GM12878 (cell line): ENCODE measurements around the gene OGFOD3. TPM values are rescaled to one million over a fixed set of nuclear protein-coding genes. Genes with fewer than 3 reads are reported as not detected.

Experiments used
- BMI1 ChIP-seq: fragments of 450-650 bp; IDR thresholded peaks from 2 replicates; pipeline ENCODE4 v1.6.1; 2016; ENCODE audit warnings: mild to moderate bottlenecking, moderate library complexity, borderline replicate concordance
- CBX3 ChIP-seq: fragments of 200-600 bp; sonication (generic); IDR thresholded peaks from 2 replicates; pipeline ENCODE4 v1.6.1; 2016; ENCODE audit warnings: low read depth, borderline replicate concordance
- CHD2 ChIP-seq: IDR thresholded peaks from 2 replicates; pipeline ENCODE4 v1.6.1; 2011; ENCODE audit warnings: low read depth, low read length, improper control_type of control experiment, borderline replicate concordance
- E4F1 ChIP-seq: fragments of 450-650 bp; IDR thresholded peaks from 2 replicates; pipeline ENCODE4 v1.6.1; 2018; ENCODE audit warnings: borderline replicate concordance, mild to moderate bottlenecking; ENCODE audit not compliant: partially characterized antibody
- FOXK2 ChIP-seq: fragments of 450-650 bp; IDR thresholded peaks from 2 replicates; pipeline ENCODE4 v1.6.1; 2017; ENCODE audit warnings: mild to moderate bottlenecking, moderate library complexity
- IKZF1 ChIP-seq: fragments of 450-650 bp; conservative IDR thresholded peaks from 2 replicates; pipeline ENCODE4 v1.6.1; 2017; ENCODE audit warnings: antibody characterized with exemption, mild to moderate bottlenecking
- JUNB ChIP-seq: IDR thresholded peaks from 2 replicates; pipeline ENCODE4 v1.6.1; 2016; ENCODE audit warnings: antibody characterized with exemption, mild to moderate bottlenecking
- MEF2B ChIP-seq: fragments of 450-650 bp; IDR thresholded peaks from 2 replicates; pipeline ENCODE4 v1.6.1; 2018; ENCODE audit warnings: mild to moderate bottlenecking, moderate library complexity; ENCODE audit not compliant: partially characterized antibody, poor library complexity, severe bottlenecking
- MXI1 ChIP-seq: fragments of 150-350 bp; IDR thresholded peaks from 2 replicates; pipeline ENCODE4 v1.6.1; 2011; ENCODE audit warnings: low read depth, mild to moderate bottlenecking, inconsistent platforms, low read length, improper control_type of control experiment
- PAX8 ChIP-seq: fragments of 450-650 bp; IDR thresholded peaks from 2 replicates; pipeline ENCODE4 v1.6.1; 2017; ENCODE audit warnings: mild to moderate bottlenecking, moderate library complexity
- PKNOX1 ChIP-seq: fragments of 450-650 bp; IDR thresholded peaks from 2 replicates; pipeline ENCODE4 v1.6.1; 2016; ENCODE audit warnings: mild to moderate bottlenecking
- POU2F2 ChIP-seq: IDR thresholded peaks from 3 replicates; pipeline ENCODE4 v1.6.1; 2011; ENCODE audit warnings: low read depth, mild to moderate bottlenecking, low read length, borderline replicate concordance
- RCOR1 ChIP-seq: conservative IDR thresholded peaks from 2 replicates; pipeline ENCODE4 v1.6.1; 2012; ENCODE audit warnings: low read depth, low read length, improper control_type of control experiment
- SREBF1 ChIP-seq: IDR thresholded peaks from 2 replicates; pipeline ENCODE4 v1.6.1; 2012; ENCODE audit warnings: mild to moderate bottlenecking, low read length
- USF1 ChIP-seq: IDR thresholded peaks from 2 replicates; pipeline ENCODE4 v1.6.1; 2011; ENCODE audit warnings: borderline replicate concordance, low read depth, mild to moderate bottlenecking, moderate library complexity, mixed read lengths, low read length; ENCODE audit not compliant: insufficient read depth; ENCODE audit errors: extremely low read length
- polyA plus RNA-seq, 11 experiments: library from polyadenylated mRNA; depleted of rRNA in 4 of 11; unstranded in 6 of 11; stranded (reverse) in 5 of 11; fragments of >200 nt; fragmentation: Nextera tagmentation in 4 of 11; fragmentation: Illumina TruSeq in 1 of 11; extraction: Ambion mirVana in 4 of 11; extraction: Trizol in 1 of 11; gene quantifications; 1 replicate in 1 of 11; 2 replicates in 10 of 11; pipeline versions ENCODE4 v1.2.1 to v1.2.3, GENCODE V29; 2011 to 2016; ENCODE audit warnings: inconsistent platforms in 2 of 11, missing spikeins in 2 of 11, low read depth in 1 of 11
- total RNA-seq, 4 experiments: library from RNA; depleted of rRNA in 3 of 4; stranded (reverse); fragments of >200 nt in 3 of 4; fragmentation: Illumina TruSeq in 1 of 4; extraction: Trizol in 1 of 4; gene quantifications; 2 replicates each; pipeline versions ENCODE4 v1.2.1 to v1.2.3, GENCODE V29; 2013 to 2021
- TF ChIP-seq, protein P1 (sequence below): fragments of 450-650 bp; IDR thresholded peaks from 2 replicates; pipeline ENCODE4 v1.6.1; 2017; ENCODE audit warnings: low read depth, mild to moderate bottlenecking, moderate library complexity
- TF ChIP-seq, protein P2 (sequence below): fragments of 450-650 bp; formaldehyde crosslinking; IDR thresholded peaks from 2 replicates; pipeline ENCODE4 v1.5.0; 2022; ENCODE audit warnings: mild to moderate bottlenecking, missing genetic modification characterization
- TF ChIP-seq, protein P3 (sequence below): IDR thresholded peaks from 2 replicates; pipeline ENCODE4 v1.6.1; 2011; ENCODE audit warnings: mild to moderate bottlenecking, low read depth, low read length, moderate library complexity; ENCODE audit not compliant: insufficient replicate concordance

The OGFOD3 gene
- total and polyA plus RNA-seq, 10 of the 15 experiments (the other 5 are each of a cell fraction or from before 2014, with no cell fraction given) = 0.48 to 28.4 (median 18.3) TPM

DNA sequence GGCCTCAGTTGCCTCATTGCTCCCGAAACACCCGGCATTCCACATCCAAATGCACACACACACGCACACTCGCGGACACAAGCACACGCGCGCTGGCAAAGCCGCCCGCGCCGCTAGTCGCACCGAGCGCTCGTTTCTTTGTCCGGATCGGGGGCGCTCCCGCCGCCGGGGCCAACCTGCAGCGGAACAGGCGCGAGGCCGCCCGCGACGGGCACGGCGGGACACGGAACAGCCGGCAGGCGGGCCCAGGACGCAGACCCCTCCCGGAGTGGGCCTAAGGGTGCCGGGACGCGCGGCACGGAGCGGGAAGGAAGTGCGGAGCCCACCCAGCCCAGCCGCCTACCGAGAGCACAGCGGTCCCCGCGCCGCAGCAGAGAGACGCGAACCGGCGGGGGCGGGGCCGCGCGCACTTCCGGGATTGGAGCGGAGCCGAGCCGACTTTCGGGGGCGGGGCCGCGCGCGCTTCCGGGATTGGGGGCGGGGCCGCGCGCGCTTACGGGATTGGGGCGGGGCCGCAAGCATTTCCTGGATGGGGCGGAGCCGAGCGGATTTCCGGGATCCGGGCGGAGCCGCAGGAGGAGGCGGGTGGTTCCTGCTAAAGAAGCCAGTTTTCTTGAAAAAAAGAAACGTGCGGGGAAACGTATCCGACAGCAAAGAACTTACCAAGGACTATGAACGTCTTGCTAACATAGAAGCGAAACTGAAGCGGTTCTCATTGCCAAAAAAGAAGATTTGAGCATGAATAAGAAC lies 32.1 kb upstream of the OGFOD3 start, which contains the start of gene CYBC1 (continued):
- no peak for TF ChIP-seq PKNOX1
- TF ChIP-seq MEF2B = no peak
- TF ChIP-seq E4F1 = peak; percentile 95
- no peak for TF ChIP-seq RCOR1
- TF ChIP-seq, protein P1, sequence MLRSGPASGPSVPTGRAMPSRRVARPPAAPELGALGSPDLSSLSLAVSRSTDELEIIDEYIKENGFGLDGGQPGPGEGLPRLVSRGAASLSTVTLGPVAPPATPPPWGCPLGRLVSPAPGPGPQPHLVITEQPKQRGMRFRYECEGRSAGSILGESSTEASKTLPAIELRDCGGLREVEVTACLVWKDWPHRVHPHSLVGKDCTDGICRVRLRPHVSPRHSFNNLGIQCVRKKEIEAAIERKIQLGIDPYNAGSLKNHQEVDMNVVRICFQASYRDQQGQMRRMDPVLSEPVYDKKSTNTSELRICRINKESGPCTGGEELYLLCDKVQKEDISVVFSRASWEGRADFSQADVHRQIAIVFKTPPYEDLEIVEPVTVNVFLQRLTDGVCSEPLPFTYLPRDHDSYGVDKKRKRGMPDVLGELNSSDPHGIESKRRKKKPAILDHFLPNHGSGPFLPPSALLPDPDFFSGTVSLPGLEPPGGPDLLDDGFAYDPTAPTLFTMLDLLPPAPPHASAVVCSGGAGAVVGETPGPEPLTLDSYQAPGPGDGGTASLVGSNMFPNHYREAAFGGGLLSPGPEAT = peak; percentile 42; the same call in 1 of the 2 replicates
- TF ChIP-seq IKZF1 = peak; percentile 85
- TF ChIP-seq CBX3 = no peak
- TF ChIP-seq PAX8 = no peak
- TF ChIP-seq MXI1 = no peak
- TF ChIP-seq POU2F2 = no peak
- TF ChIP-seq BMI1 = no peak
- TF ChIP-seq, protein P2, sequence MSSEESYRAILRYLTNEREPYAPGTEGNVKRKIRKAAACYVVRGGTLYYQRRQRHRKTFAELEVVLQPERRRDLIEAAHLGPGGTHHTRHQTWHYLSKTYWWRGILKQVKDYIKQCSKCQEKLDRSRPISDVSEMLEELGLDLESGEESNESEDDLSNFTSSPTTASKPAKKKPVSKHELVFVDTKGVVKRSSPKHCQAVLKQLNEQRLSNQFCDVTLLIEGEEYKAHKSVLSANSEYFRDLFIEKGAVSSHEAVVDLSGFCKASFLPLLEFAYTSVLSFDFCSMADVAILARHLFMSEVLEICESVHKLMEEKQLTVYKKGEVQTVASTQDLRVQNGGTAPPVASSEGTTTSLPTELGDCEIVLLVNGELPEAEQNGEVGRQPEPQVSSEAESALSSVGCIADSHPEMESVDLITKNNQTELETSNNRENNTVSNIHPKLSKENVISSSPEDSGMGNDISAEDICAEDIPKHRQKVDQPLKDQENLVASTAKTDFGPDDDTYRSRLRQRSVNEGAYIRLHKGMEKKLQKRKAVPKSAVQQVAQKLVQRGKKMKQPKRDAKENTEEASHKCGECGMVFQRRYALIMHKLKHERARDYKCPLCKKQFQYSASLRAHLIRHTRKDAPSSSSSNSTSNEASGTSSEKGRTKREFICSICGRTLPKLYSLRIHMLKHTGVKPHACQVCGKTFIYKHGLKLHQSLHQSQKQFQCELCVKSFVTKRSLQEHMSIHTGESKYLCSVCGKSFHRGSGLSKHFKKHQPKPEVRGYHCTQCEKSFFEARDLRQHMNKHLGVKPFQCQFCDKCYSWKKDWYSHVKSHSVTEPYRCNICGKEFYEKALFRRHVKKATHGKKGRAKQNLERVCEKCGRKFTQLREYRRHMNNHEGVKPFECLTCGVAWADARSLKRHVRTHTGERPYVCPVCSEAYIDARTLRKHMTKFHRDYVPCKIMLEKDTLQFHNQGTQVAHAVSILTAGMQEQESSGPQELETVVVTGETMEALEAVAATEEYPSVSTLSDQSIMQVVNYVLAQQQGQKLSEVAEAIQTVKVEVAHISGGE (CRISPR knock-in tag) = no peak
- no peak for TF ChIP-seq JUNB
- TF ChIP-seq, protein P3, sequence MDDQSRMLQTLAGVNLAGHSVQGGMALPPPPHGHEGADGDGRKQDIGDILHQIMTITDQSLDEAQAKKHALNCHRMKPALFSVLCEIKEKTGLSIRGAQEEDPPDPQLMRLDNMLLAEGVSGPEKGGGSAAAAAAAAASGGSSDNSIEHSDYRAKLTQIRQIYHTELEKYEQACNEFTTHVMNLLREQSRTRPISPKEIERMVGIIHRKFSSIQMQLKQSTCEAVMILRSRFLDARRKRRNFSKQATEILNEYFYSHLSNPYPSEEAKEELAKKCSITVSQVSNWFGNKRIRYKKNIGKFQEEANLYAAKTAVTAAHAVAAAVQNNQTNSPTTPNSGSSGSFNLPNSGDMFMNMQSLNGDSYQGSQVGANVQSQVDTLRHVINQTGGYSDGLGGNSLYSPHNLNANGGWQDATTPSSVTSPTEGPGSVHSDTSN = no peak
- TF ChIP-seq SREBF1 = no peak
- no peak for TF ChIP-seq USF1
- TF ChIP-seq FOXK2 = no peak
- 0 out of 2 replicates have a peak, but pooled peaks have one; percentile 47 for TF ChIP-seq CHD2
